SH-SY5Y (cell line): ENCODE data around the gene ZDHHC14.

Experiments used
- GATA2 ChIP-seq: IDR thresholded peaks from 2 replicates; pipeline ENCODE4 v1.6.1; 2011; ENCODE audit warnings: mild to moderate bottlenecking, low read depth, low read length
- GATA3 ChIP-seq: IDR thresholded peaks from 2 replicates; pipeline ENCODE4 v1.6.1; 2011; ENCODE audit warnings: low read depth, mild to moderate bottlenecking, low read length, moderate library complexity

GRCh38 chr6:157396026-157396425 lies 15.0 kb downstream of the ZDHHC14 start:
- TF ChIP-seq GATA2 (no peak), GATA3 (no peak)
